Activated CD8-positive, alpha-beta memory T cell treated with anti-CD3 and anti-CD28 coated beads, Interleukin-2, amount 50 U/mL, for 1 hour (primary cell): Measurements from ENCODE around the gene STAG3.
"Not testable (repeated sequence)": the region's sequence is repeated elsewhere in the genome, so short reads cannot be mapped to it uniquely, and the experiment has no call there.

Source experiments
- DNase-seq: peaks from one replicate; pipeline ENCODE4 v3.0.0-alpha.2; 2020; ENCODE audit errors: extremely low read depth

STAG3 gene

GRCh38 chr7:100173806-100174495, 3.8 kb upstream of the STAG3 start:
- DNase-seq: no peak

- no peak for DNase-seq
Observed at GRCh38 chr7:100174582-100174981, 3.1 kb upstream of the STAG3 start.

- DNase-seq: no peak
Observed at GRCh38 chr7:100175296-100175935, 2.3 kb upstream of the STAG3 start.

- no peak for DNase-seq
Observed at GRCh38 chr7:100176096-100177044, 1.3 kb upstream of the STAG3 start.

GRCh38 chr7:100180084-100180483, 2.4 kb downstream of the STAG3 start:
- not testable (repeated sequence) for DNase-seq

GRCh38 chr7:100182616-100183015, 4.9 kb downstream of the STAG3 start:
- not testable (repeated sequence) for DNase-seq

GRCh38 chr7:100183090-100183489, 5.4 kb downstream of the STAG3 start:
- not testable (repeated sequence) for DNase-seq

GRCh38 chr7:100185726-100186125, 8.0 kb downstream of the STAG3 start:
- no peak for DNase-seq

GRCh38 chr7:100189061-100189460, 11.3 kb downstream of the STAG3 start:
- no peak for DNase-seq

GRCh38 chr7:100190048-100190711, 12.5 kb downstream of the STAG3 start:
- no peak for DNase-seq

- no peak for DNase-seq
Observed at GRCh38 chr7:100191775-100192174, 14.1 kb downstream of the STAG3 start.

- DNase-seq: not testable (repeated sequence)
Observed at GRCh38 chr7:100192281-100192862, 14.7 kb downstream of the STAG3 start.

- no peak for DNase-seq
Observed at GRCh38 chr7:100192969-100193368, 15.3 kb downstream of the STAG3 start.

GRCh38 chr7:100195222-100195621, 17.5 kb downstream of the STAG3 start:
- no peak for DNase-seq

GRCh38 chr7:100195901-100196322, 18.2 kb downstream of the STAG3 start:
- not testable (repeated sequence) for DNase-seq

GRCh38 chr7:100198266-100198665, 20.5 kb downstream of the STAG3 start:
- no peak for DNase-seq

GRCh38 chr7:100200693-100201092, 23.0 kb downstream of the STAG3 start:
- DNase-seq: no peak

GRCh38 chr7:100204454-100204853, 26.7 kb downstream of the STAG3 start:
- DNase-seq: no peak

GRCh38 chr7:100208911-100209408, 31.2 kb downstream of the STAG3 start:
- no peak for DNase-seq

- DNase-seq: no peak
Observed at GRCh38 chr7:100209493-100209892, 31.8 kb downstream of the STAG3 start.

GRCh38 chr7:100210805-100211204, 33.1 kb downstream of the STAG3 start:
- no peak for DNase-seq
